Activated naive CD8-positive, alpha-beta T cell treated with anti-CD3 and anti-CD28 coated beads, Interleukin-2, amount 10 ng/mL, durations not matched to agents 7 days and 5 days (primary cell): ENCODE results near the gene SUSD3. TPM values are rescaled to one million over a fixed set of nuclear protein-coding genes. Genes with fewer than 3 reads are reported as not detected.

ENCODE experiments used
- ATAC-seq: fragments of 150-1000 bp; cut with Tn5 transposase; one replicate; pipeline ENCODE4 v1.10.0; 2021; ENCODE audit warnings: low read depth, moderate library complexity
- POLR2A ChIA-PET: fragments of 350-600 bp; sonication (Branson Sonifier 250); formaldehyde crosslinking; loops from one replicate; lab custom pipeline; 2021; ENCODE audit warnings: antibody characterized with exemption; lab: Charles Lee
- DNase-seq: peaks from one replicate; pipeline ENCODE4 v3.0.0; 2021
- H3K27ac Mint-ChIP-seq: one replicate; pipeline ENCODE4 v1.8.0; 2022; ENCODE audit warnings: mild to moderate bottlenecking, mixed read lengths
- H3K27me3 Mint-ChIP-seq: one replicate; pipeline ENCODE4 v1.8.0; 2022; ENCODE audit warnings: mild to moderate bottlenecking, moderate library complexity, mixed read lengths
- H3K36me3 Mint-ChIP-seq: one replicate; pipeline ENCODE4 v1.8.0; 2021; ENCODE audit warnings: mild to moderate bottlenecking, mixed read lengths
- H3K4me1 Mint-ChIP-seq: one replicate; pipeline ENCODE4 v1.8.0; 2021; ENCODE audit warnings: mixed read lengths
- H3K4me3 Mint-ChIP-seq: one replicate; pipeline ENCODE4 v1.8.0; 2022; ENCODE audit warnings: mild to moderate bottlenecking, moderate library complexity, mixed read lengths
- H3K9me3 Mint-ChIP-seq: one replicate; pipeline ENCODE4 v1.8.0; 2021; ENCODE audit warnings: mixed read lengths
- total RNA-seq, 2 experiments: library from RNA; stranded (reverse); gene quantifications; one replicate each; pipeline ENCODE4 v1.2.3, GENCODE V29; 2021

Gene SUSD3
- total RNA-seq, 2 experiments from 2014 or later = 68.0 to 70.4 TPM

DNA sequence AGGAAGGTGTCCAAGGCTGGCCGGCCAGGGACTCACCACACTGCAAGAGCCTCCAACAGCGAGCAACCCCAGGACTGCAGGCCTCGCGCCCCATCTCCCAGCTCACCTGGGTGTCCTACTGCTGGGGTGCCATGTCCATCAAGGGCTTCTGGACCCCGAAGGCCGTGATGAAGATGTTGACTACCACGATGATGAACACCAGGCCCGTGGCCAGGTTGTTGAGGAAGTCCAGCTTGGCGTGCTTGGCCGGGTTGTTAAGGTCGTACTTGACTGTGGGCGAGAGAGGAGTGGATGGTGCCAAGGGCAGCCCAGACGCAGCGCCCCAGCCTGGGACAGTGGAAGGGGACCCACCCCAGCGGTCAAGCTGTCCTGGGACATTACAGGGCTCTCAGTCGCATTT lies 66.3 kb downstream of the SUSD3 start:
- Mint-ChIP-seq H3K9me3 (no peaks in the 10 kb centered on the region), H3K36me3 (peaks cover 5% of the 10 kb centered on the region), H3K4me1 (peaks cover 29% of the 10 kb centered on the region), H3K4me3 (no peak overlapping the region), H3K27me3 (no peaks in the 10 kb centered on the region), H3K27ac (peak overlapping the region; percentile 56)
- ATAC-seq = no peak
- POLR2A ChIA-PET = interaction anchor here (3.4 kb wide), 1 partner anchor 10 kb away, joined by 12 read pairs; the partner anchor contains the start of gene NINJ1
- DNase-seq = peak; percentile 19

- POLR2A ChIA-PET = interaction anchor here (1.0 to 3.4 kb wide), 3 partner anchors 9 to 17 kb away, joined by 4 to 12 read pairs (median 5); partner anchors contain the start of gene NINJ1
Observed at GRCh38 chr9:93125331-93125894, 66.9 kb downstream of the SUSD3 start.

GRCh38 chr9:93126151-93126781 lies 67.8 kb downstream of the SUSD3 start:
- H3K27ac Mint-ChIP-seq = peak overlapping the region; percentile 97
- peak overlapping the region; percentile 77 for H3K4me3 Mint-ChIP-seq
- no peak for ATAC-seq
- peaks cover 23% of the 10 kb centered on the region for H3K4me1 Mint-ChIP-seq
- POLR2A ChIA-PET = interaction anchor here (1.0 to 3.4 kb wide), 3 partner anchors 8 to 18 kb away, joined by 4 to 12 read pairs (median 5); partner anchors contain the start of gene NINJ1
- H3K27me3 Mint-ChIP-seq = no peaks in the 10 kb centered on the region
- peaks cover 4% of the 10 kb centered on the region for H3K36me3 Mint-ChIP-seq
- H3K9me3 Mint-ChIP-seq = no peaks in the 10 kb centered on the region
- peak; percentile 37 for DNase-seq

More at GRCh38 chr9:93125331-93125894, 66.9 kb downstream of the SUSD3 start:
- Mint-ChIP-seq H3K27ac (peak overlapping the region; percentile 97), H3K4me1 (peaks cover 23% of the 10 kb centered on the region), H3K27me3 (no peaks in the 10 kb centered on the region), H3K9me3 (no peaks in the 10 kb centered on the region), H3K4me3 (peak overlapping the region; percentile 77), H3K36me3 (peaks cover 4% of the 10 kb centered on the region)
- DNase-seq (no peak), ATAC-seq (no peak)

DNA sequence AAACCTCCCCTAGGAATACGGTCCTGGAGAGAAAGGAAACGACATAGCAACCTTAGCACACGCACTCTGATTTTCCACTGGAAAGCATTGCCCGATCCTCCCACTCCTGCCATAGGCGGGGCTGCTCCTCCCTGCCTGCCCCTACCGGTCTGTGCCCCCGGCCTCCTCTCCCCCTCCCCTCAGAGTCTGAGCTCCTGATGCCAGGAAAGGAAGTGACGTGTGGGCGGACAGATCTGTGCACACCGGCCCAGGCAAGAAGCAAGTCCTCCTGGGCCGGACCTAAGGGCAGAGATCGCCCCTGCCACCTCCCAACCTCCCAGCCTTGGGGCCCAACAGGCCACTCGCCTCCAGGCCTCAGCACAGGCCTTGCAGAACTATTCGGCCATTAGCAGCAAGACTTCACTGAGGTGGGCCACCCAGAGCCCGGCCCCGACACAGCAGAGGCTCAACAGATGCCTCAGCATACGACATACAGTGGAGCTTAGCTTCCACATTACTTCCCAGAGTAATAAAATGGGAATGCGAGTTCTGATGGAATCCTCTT lies 68.4 kb downstream of the SUSD3 start:
- ATAC-seq = peak; percentile 23
- POLR2A ChIA-PET = interaction anchor here (1.9 to 3.4 kb wide), 2 partner anchors 8 to 15 kb away, joined by 5 to 12 read pairs; partner anchors contain the start of gene NINJ1
- H3K27ac Mint-ChIP-seq = peak overlapping the region; percentile 97

DNA sequence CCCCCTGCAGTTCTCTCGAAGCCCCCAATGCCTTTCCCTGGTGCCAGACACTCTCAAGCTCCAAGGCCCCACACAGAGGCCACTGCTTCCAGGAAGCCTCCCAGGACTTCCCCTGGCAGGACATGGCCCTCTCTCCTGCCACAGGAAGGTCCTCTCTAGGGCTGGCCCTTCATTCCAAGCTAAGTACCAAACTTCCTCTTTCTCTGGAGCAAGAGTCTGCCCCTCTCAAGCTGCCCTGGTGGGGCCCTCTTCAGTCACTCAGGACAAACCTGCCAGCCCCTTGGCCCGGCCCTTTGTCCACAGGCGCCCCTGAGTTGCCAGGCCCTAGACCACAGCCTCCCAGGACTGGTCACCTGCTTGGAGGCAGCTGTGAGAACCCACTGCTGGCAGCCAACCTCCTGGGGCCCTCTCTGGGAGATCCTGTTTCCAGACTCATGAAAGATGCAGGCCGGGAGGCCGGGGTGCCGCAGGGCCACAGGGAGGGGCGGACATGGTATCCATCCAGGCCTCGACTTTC lies 69.0 kb downstream of the SUSD3 start:
- DNase-seq (peak; percentile 29), ATAC-seq (no peak)
- POLR2A ChIA-PET = interaction anchor here (1.9 kb wide), 1 partner anchor 14 kb away, joined by 5 read pairs; no protein-coding TSS in a partner anchor
- Mint-ChIP-seq H3K9me3 (no peaks in the 10 kb centered on the region), H3K27ac (peak overlapping the region; percentile 97), H3K27me3 (no peaks in the 10 kb centered on the region), H3K36me3 (peaks cover 4% of the 10 kb centered on the region), H3K4me1 (peaks cover 33% of the 10 kb centered on the region), H3K4me3 (no peak overlapping the region)

More for the DNA sequence above, 68.4 kb downstream of the SUSD3 start:
- peak; percentile 39 for DNase-seq
- Mint-ChIP-seq H3K27me3 (no peaks in the 10 kb centered on the region), H3K36me3 (peaks cover 4% of the 10 kb centered on the region), H3K9me3 (no peaks in the 10 kb centered on the region), H3K4me3 (peak overlapping the region; percentile 48), H3K4me1 (peaks cover 29% of the 10 kb centered on the region)

GRCh38 chr9:93128011-93128714 lies 69.7 kb downstream of the SUSD3 start:
- Mint-ChIP-seq H3K9me3 (no peaks in the 10 kb centered on the region), H3K36me3 (peaks cover 4% of the 10 kb centered on the region), H3K27ac (peak overlapping the region; percentile 47), H3K27me3 (no peaks in the 10 kb centered on the region), H3K4me1 (peaks cover 40% of the 10 kb centered on the region), H3K4me3 (no peak overlapping the region)
- DNase-seq (no peak), ATAC-seq (no peak)
- POLR2A ChIA-PET = no interaction called here

GRCh38 chr9:93128715-93129224 lies 70.3 kb downstream of the SUSD3 start:
- Mint-ChIP-seq H3K4me3 (no peak overlapping the region), H3K36me3 (peaks cover 4% of the 10 kb centered on the region), H3K4me1 (peaks cover 40% of the 10 kb centered on the region), H3K9me3 (no peaks in the 10 kb centered on the region), H3K27me3 (no peaks in the 10 kb centered on the region), H3K27ac (peak overlapping the region; percentile 47)
- POLR2A ChIA-PET = interaction anchor here (1.1 kb wide), 1 partner anchor 9 kb away, joined by 4 read pairs; no protein-coding TSS in a partner anchor
- ATAC-seq = no peak
- DNase-seq = no peak

DNA sequence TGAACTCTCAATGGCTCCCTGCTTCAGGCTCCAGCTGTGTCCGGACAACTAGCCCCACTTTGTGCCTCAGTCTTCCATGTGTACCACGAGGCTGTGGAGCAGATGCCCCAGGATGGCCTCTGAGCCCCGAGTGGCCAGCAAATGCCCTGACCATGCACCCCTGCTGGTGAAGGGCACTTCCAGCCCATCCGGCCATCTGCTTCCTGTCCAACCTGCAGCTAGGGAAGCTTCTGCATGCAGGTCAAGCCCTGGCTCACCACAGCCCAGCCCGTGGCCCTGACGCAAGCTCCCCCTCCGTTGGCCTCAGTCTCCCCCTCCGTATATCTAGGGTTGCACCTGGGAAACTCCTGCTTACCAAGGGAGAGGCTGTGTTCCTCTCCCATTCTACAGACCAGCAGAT lies 70.8 kb downstream of the SUSD3 start:
- no peaks in the 10 kb centered on the region for H3K27me3 Mint-ChIP-seq

DNA sequence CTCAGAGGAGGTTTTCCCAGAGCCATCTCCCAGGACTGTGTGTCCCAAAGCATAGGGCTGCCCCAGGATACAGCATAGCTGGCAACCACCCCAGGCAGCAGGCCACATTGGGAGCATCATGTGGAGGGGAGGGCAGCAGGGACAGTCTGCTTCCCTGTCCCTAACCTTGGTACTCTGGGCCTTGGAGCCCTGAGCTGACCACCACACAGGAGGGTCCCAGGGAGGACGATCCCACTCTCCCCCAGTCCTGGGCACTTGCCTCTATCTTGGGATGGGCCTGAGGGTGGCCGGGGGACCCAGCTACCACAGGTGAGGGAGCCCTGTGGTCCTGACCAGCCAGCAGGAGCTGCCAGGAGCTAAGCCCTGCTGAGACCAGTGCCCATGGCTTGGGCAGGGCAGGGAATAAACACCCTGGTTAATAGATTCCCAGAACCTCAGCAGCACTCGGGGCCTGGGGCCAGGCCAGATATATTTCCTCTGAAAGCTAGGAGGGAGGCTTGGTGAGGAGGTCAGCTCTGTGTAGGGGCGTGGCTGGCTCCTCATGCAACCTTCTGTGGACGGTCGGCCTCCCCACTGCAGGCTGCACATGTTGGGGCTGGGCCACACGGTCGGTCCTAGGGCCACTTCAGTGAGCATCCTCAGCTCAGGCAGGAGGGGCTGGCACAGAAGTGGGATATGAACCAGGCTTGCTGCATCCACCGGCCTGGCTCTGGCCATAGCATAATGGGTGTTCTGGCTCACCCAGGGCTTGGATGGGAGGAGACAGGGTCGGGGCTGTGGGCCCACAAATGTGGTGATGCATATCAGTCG lies 71.4 kb downstream of the SUSD3 start:
- ATAC-seq (no peak), DNase-seq (no peak)
- POLR2A ChIA-PET = interaction anchor here (1.1 kb wide), 1 partner anchor 10 kb away, joined by 4 read pairs; no protein-coding TSS in a partner anchor
- H3K4me1 Mint-ChIP-seq = peaks cover 44% of the 10 kb centered on the region
- H3K27me3 Mint-ChIP-seq = no peaks in the 10 kb centered on the region
- no peak overlapping the region for H3K27ac Mint-ChIP-seq
- peaks cover 4% of the 10 kb centered on the region for H3K36me3 Mint-ChIP-seq
- H3K4me3 Mint-ChIP-seq = no peak overlapping the region
- H3K9me3 Mint-ChIP-seq = no peaks in the 10 kb centered on the region

More for the DNA sequence above, 70.8 kb downstream of the SUSD3 start:
- DNase-seq (no peak), ATAC-seq (no peak)
- H3K4me3 Mint-ChIP-seq = no peak overlapping the region
- H3K9me3 Mint-ChIP-seq = no peaks in the 10 kb centered on the region
- no peak overlapping the region for H3K27ac Mint-ChIP-seq
- H3K36me3 Mint-ChIP-seq = peaks cover 4% of the 10 kb centered on the region
- POLR2A ChIA-PET = interaction anchor here (1.1 kb wide), 1 partner anchor 9 kb away, joined by 4 read pairs; no protein-coding TSS in a partner anchor
- peaks cover 40% of the 10 kb centered on the region for H3K4me1 Mint-ChIP-seq

GRCh38 chr9:93130861-93131481 lies 72.5 kb downstream of the SUSD3 start:
- H3K9me3 Mint-ChIP-seq = no peaks in the 10 kb centered on the region
- peaks cover 41% of the 10 kb centered on the region for H3K4me1 Mint-ChIP-seq
- no peak for ATAC-seq
- no peak for DNase-seq
- H3K27ac Mint-ChIP-seq = peak overlapping the region; percentile 26
- H3K4me3 Mint-ChIP-seq = no peak overlapping the region
- H3K36me3 Mint-ChIP-seq = peaks cover 1% of the 10 kb centered on the region
- POLR2A ChIA-PET = no interaction called here
- no peaks in the 10 kb centered on the region for H3K27me3 Mint-ChIP-seq

DNA sequence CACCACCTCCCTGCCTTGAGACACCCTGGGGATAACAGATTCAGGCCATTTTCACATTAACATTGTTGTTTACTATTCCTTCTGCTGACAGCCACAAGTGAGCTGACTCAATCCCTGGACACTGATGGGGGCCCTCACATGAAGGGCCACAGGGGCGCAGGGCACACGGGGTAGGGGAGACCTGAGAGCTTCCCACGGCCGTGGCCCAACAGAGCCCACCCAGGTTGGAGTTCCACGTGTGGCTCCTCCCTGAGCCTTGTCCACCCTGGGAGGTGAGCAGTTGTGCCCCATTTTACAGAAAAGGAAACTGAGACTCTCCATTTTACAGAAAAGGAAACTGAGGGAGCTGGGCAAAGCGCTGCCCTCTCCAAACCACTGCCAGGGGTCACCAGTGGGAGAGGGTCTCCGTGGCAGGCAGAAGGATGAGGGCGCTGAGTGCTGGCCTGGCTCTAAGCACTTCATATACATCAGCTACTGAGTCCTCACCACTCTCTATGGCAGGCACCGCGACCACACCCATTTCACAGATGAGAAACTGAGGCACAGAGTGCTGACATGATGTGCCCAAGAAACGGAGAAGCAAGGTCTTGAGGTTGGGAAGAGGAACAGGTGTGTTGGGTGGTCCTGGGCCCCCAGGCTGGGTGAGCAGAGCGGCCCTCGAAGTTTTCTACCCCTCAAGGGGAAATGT lies 73.2 kb downstream of the SUSD3 start:
- no peaks in the 10 kb centered on the region for H3K36me3 Mint-ChIP-seq
- DNase-seq (no peak), ATAC-seq (no peak)
- POLR2A ChIA-PET = interaction anchor here (0.8 kb wide), 1 partner anchor 30 kb away, joined by 3 read pairs; no protein-coding TSS in a partner anchor
- H3K27me3 Mint-ChIP-seq = no peaks in the 10 kb centered on the region
- H3K4me1 Mint-ChIP-seq = peaks cover 34% of the 10 kb centered on the region
- no peaks in the 10 kb centered on the region for H3K9me3 Mint-ChIP-seq
- H3K4me3 Mint-ChIP-seq = peak overlapping the region; percentile 89
- H3K27ac Mint-ChIP-seq = peak overlapping the region; percentile 15
